ENCODE data around the gene RAD51B. TPM values are rescaled to one million over a fixed set of nuclear protein-coding genes. Genes with fewer than 3 reads are reported as not detected.
A peak's percentile ranks its signal among the peaks of the same experiment; 100 is the strongest.

Gene RAD51B
- total and polyA plus RNA-seq, 2 experiments from 2014 or later: 10.1 to 18.0 TPM

- TF ChIP-seq EZH2phosphoT487 (IDR thresholded peaks at IDR 0.05; ENCODE audit: low read depth, severe bottlenecking, unreplicated experiment) (no peak), EZH2 (IDR thresholded peaks at IDR 0.05; ENCODE audit: borderline replicate concordance) (no peak), CTCF (IDR thresholded peaks at IDR 0.05; ENCODE audit: poor library complexity) (no peak)
- H3K4me2 ChIP-seq: no peak overlapping the region
- H3K9me3 ChIP-seq (ENCODE audit: low read depth): no peaks in the 10 kb centered on the region
- H2AFZ ChIP-seq: no peak overlapping the region
- no peaks in the 10 kb centered on the region for H3K79me2 ChIP-seq
- H3K27me3 ChIP-seq: no peaks in the 10 kb centered on the region
- H4K20me1 ChIP-seq (ENCODE audit: insufficient read depth, poor library complexity, severe bottlenecking): no peaks in the 10 kb centered on the region
- H3K4me1 ChIP-seq (ENCODE audit: insufficient read depth): peaks cover 40% of the 10 kb centered on the region
- H3K9me2 ChIP-seq (replicated peaks; ENCODE audit: insufficient read depth): no peaks in the 10 kb centered on the region
- H3K36me3 ChIP-seq (replicated peaks; ENCODE audit: insufficient read depth, low read depth): no peaks in the 10 kb centered on the region
- no peak for DNase-seq (ENCODE audit: low spot score)
- WGBS (ENCODE audit: low lambda C conversion rate, missing lambda C conversion rate): 89% methylated on average over 13 of the region's 13 CpGs
- no peak overlapping the region for H3K4me3 ChIP-seq
- H3K27ac ChIP-seq: no peak overlapping the region
Observed at GRCh38 chr14:68583548-68584280, 764.1 kb downstream of the RAD51B start.

GRCh38 chr14:68584786-68585185 lies 765.2 kb downstream of the RAD51B start:
- Histone ChIP-seq H3K36me3 (replicated peaks; ENCODE audit: insufficient read depth, low read depth) (no peaks in the 10 kb centered on the region), H3K9me3 (ENCODE audit: low read depth) (no peaks in the 10 kb centered on the region), H3K4me3 (no peak overlapping the region), H3K79me2 (no peaks in the 10 kb centered on the region), H4K20me1 (ENCODE audit: insufficient read depth, poor library complexity, severe bottlenecking) (no peaks in the 10 kb centered on the region), H3K27me3 (no peaks in the 10 kb centered on the region), H3K4me1 (ENCODE audit: insufficient read depth) (peaks cover 51% of the 10 kb centered on the region), H3K27ac (peak overlapping the region; percentile 96), H3K9me2 (replicated peaks; ENCODE audit: insufficient read depth) (no peaks in the 10 kb centered on the region), H3K4me2 (no peak overlapping the region), H2AFZ (no peak overlapping the region)
- 89% methylated on average over 4 of the region's 4 CpGs for WGBS (ENCODE audit: low lambda C conversion rate, missing lambda C conversion rate)
- no peak for DNase-seq (ENCODE audit: low spot score)
- TF ChIP-seq CTCF (IDR thresholded peaks at IDR 0.05; ENCODE audit: poor library complexity) (no peak), EZH2phosphoT487 (IDR thresholded peaks at IDR 0.05; ENCODE audit: low read depth, severe bottlenecking, unreplicated experiment) (no peak), EZH2 (IDR thresholded peaks at IDR 0.05; ENCODE audit: borderline replicate concordance) (no peak)

GRCh38 chr14:68585690-68586089 lies 766.1 kb downstream of the RAD51B start:
- Histone ChIP-seq H3K27ac (peak overlapping the region; percentile 96), H3K36me3 (replicated peaks; ENCODE audit: insufficient read depth, low read depth) (no peaks in the 10 kb centered on the region), H3K4me1 (ENCODE audit: insufficient read depth) (peaks cover 60% of the 10 kb centered on the region), H4K20me1 (ENCODE audit: insufficient read depth, poor library complexity, severe bottlenecking) (no peaks in the 10 kb centered on the region), H3K27me3 (no peaks in the 10 kb centered on the region), H3K4me2 (peak overlapping the region; percentile 42), H3K9me3 (ENCODE audit: low read depth) (no peaks in the 10 kb centered on the region), H3K4me3 (no peak overlapping the region), H2AFZ (no peak overlapping the region), H3K79me2 (no peaks in the 10 kb centered on the region), H3K9me2 (replicated peaks; ENCODE audit: insufficient read depth) (no peaks in the 10 kb centered on the region)
- 45% methylated on average over 16 of the region's 16 CpGs for WGBS (ENCODE audit: low lambda C conversion rate, missing lambda C conversion rate)
- DNase-seq (ENCODE audit: low spot score): peak; percentile 71
- no peak for TF ChIP-seq CTCF (IDR thresholded peaks at IDR 0.05; ENCODE audit: poor library complexity)
- no peak for TF ChIP-seq EZH2phosphoT487 (IDR thresholded peaks at IDR 0.05; ENCODE audit: low read depth, severe bottlenecking, unreplicated experiment)
- TF ChIP-seq EZH2 (IDR thresholded peaks at IDR 0.05; ENCODE audit: borderline replicate concordance): no peak

Measured in hepatocyte (in vitro differentiated cells).